Activated CD4-positive, CD25-positive, alpha-beta regulatory T cell treated with anti-CD3 and anti-CD28 coated beads, Interleukin-2, amount 50 U/mL, for 24 hours (primary cell): ENCODE results near the gene WFDC9.
"Not testable (repeated sequence)": the region's sequence is repeated elsewhere in the genome, so short reads cannot be mapped to it uniquely, and the experiment has no call there.

Source experiments
- ATAC-seq, 2 donors: fragments of 150-1000 bp; cut with Tn5 transposase; one replicate each; pipeline ENCODE4 v1.10.0; 2021; ENCODE audit warnings: mild to moderate bottlenecking in 1 of 2, moderate library complexity in 1 of 2

Gene WFDC9

GRCh38 chr20:45631184-45631583, at the start of gene WFDC9:
Gene WFDC9 (minus strand): TSS chr20:45631284. CDS start chr20:45610181, 21,103 bp downstream.
- no peak for ATAC-seq

- no peak for ATAC-seq
Observed at GRCh38 chr20:45679650-45680049, 48.6 kb upstream of the WFDC9 start.

GRCh38 chr20:45672765-45673164, 41.7 kb upstream of the WFDC9 start:
- no peak for ATAC-seq

GRCh38 chr20:45670139-45670538, 39.1 kb upstream of the WFDC9 start, which contains the start of gene WFDC11:
Gene WFDC11 (minus strand): TSS chr20:45670239. CDS start chr20:45650600, 19,639 bp downstream.
- ATAC-seq = no peak

- ATAC-seq = not testable (repeated sequence)
Observed at GRCh38 chr20:45657038-45657437, 26.0 kb upstream of the WFDC9 start.

GRCh38 chr20:45651726-45652125, 20.6 kb upstream of the WFDC9 start:
- ATAC-seq = not testable (repeated sequence)

- no peak for ATAC-seq
Observed at GRCh38 chr20:45649312-45649863, 18.3 kb upstream of the WFDC9 start.

GRCh38 chr20:45647441-45648050, 16.5 kb upstream of the WFDC9 start:
- ATAC-seq = no peak

- ATAC-seq = no peak
Observed at GRCh38 chr20:45646875-45647274, 15.8 kb upstream of the WFDC9 start.

GRCh38 chr20:45645869-45646268, 14.8 kb upstream of the WFDC9 start:
- ATAC-seq = not testable (repeated sequence)

- ATAC-seq = not testable (repeated sequence)
Observed at GRCh38 chr20:45641076-45641475, 10.0 kb upstream of the WFDC9 start.

- no peak for ATAC-seq
Observed at GRCh38 chr20:45639687-45640086, 8.6 kb upstream of the WFDC9 start.

GRCh38 chr20:45636513-45636912, 5.4 kb upstream of the WFDC9 start:
- ATAC-seq = no peak

GRCh38 chr20:45630371-45630770, 713 bp downstream of the WFDC9 start:
- ATAC-seq = no peak

GRCh38 chr20:45629496-45630100, 1.5 kb downstream of the WFDC9 start, which contains the start of gene WFDC10A:
Gene WFDC10A (plus strand): TSS chr20:45629739. CDS start chr20:45629814, 75 bp downstream.
- ATAC-seq = peak in 1 of 2 donors; percentile 43

- ATAC-seq = no peak
Observed at GRCh38 chr20:45626540-45626939, 4.5 kb downstream of the WFDC9 start.

GRCh38 chr20:45621593-45621992, 9.5 kb downstream of the WFDC9 start:
- ATAC-seq = no peak

- no peak for ATAC-seq
Observed at GRCh38 chr20:45617591-45617990, 13.5 kb downstream of the WFDC9 start.

- ATAC-seq = no peak
Observed at GRCh38 chr20:45612314-45612713, 18.8 kb downstream of the WFDC9 start.

- ATAC-seq = no peak
Observed at GRCh38 chr20:45611054-45611453, 20.0 kb downstream of the WFDC9 start.

GRCh38 chr20:45607810-45608209, 23.3 kb downstream of the WFDC9 start:
- no peak for ATAC-seq

- no peak for ATAC-seq
Observed at GRCh38 chr20:45595235-45595634, 35.8 kb downstream of the WFDC9 start.

- no peak for ATAC-seq
Observed at GRCh38 chr20:45593498-45593897, 37.6 kb downstream of the WFDC9 start.

GRCh38 chr20:45592574-45593189, 38.4 kb downstream of the WFDC9 start:
- no peak for ATAC-seq
